Activated CD8-positive, alpha-beta memory T cell treated with anti-CD3 and anti-CD28 coated beads, Interleukin-2, amount 50 U/mL, for 1 hour (primary cell): ENCODE measurements around the gene CHCHD1.
"Not testable (repeated sequence)": the region's sequence is repeated elsewhere in the genome, so short reads cannot be mapped to it uniquely, and the experiment has no call there.

Experiments
- DNase-seq: peaks from one replicate; pipeline ENCODE4 v3.0.0-alpha.2; 2020; ENCODE audit errors: extremely low read depth

Gene CHCHD1

GRCh38 chr10:73781879-73782748, at the start of gene CHCHD1:
TSS of gene CHCHD1 (plus strand) at chr10:73782048. CDS start at chr10:73782076, 28 bp downstream.
- peak; percentile 68 for DNase-seq

GRCh38 chr10:73732426-73732825, 49.4 kb upstream of the CHCHD1 start:
- DNase-seq, result no peak

GRCh38 chr10:73732931-73733623, 48.8 kb upstream of the CHCHD1 start:
- no peak for DNase-seq

GRCh38 chr10:73734028-73734720, 47.7 kb upstream of the CHCHD1 start:
- no peak for DNase-seq

- DNase-seq, result no peak
These were observed 47.0 kb upstream of the CHCHD1 start for GRCh38 chr10:73734796-73735305.

GRCh38 chr10:73740501-73741254, 41.2 kb upstream of the CHCHD1 start:
- DNase-seq, result not testable (repeated sequence)

- DNase-seq, result no peak
These were observed 39.5 kb upstream of the CHCHD1 start for GRCh38 chr10:73742454-73742734.

- DNase-seq, result no peak
These were observed 38.4 kb upstream of the CHCHD1 start for GRCh38 chr10:73743327-73743904.

- DNase-seq, result peak; percentile 88
These were observed 37.8 kb upstream of the CHCHD1 start, which contains the start of gene SEC24C for GRCh38 chr10:73743905-73744663. TSS of gene SEC24C (plus strand) at chr10:73744372. CDS start at chr10:73746833, 2,461 bp downstream.

GRCh38 chr10:73744664-73744975, 37.2 kb upstream of the CHCHD1 start:
- no peak for DNase-seq

GRCh38 chr10:73746721-73747120, 35.1 kb upstream of the CHCHD1 start:
- no peak for DNase-seq

- no peak for DNase-seq
These were observed 31.0 kb upstream of the CHCHD1 start for GRCh38 chr10:73750819-73751218.

- DNase-seq, result no peak
These were observed 25.7 kb upstream of the CHCHD1 start for GRCh38 chr10:73756183-73756582.

GRCh38 chr10:73758704-73759511, 22.9 kb upstream of the CHCHD1 start:
- DNase-seq, result no peak

GRCh38 chr10:73759512-73760115, 22.2 kb upstream of the CHCHD1 start:
- no peak for DNase-seq

- DNase-seq, result no peak
These were observed 20.1 kb upstream of the CHCHD1 start for GRCh38 chr10:73761781-73762180.

GRCh38 chr10:73762915-73763314, 18.9 kb upstream of the CHCHD1 start:
- no peak for DNase-seq

- no peak for DNase-seq
These were observed 18.5 kb upstream of the CHCHD1 start for GRCh38 chr10:73763343-73763742.

- DNase-seq, result no peak
These were observed 16.8 kb upstream of the CHCHD1 start for GRCh38 chr10:73765066-73765465.
